ENCODE results near the gene PIP5K1B.

The PIP5K1B gene

GRCh38 chr9:68895741-68896478, 190.9 kb downstream of the PIP5K1B start:
- no peak overlapping the region for H3K27ac ChIP-seq
- no peak for TF ChIP-seq CTCF (conservative IDR thresholded peaks at IDR 0.05)

- TF ChIP-seq CTCF (conservative IDR thresholded peaks at IDR 0.05), result no peak
- H3K27ac ChIP-seq, result no peak overlapping the region
These were observed 191.4 kb downstream of the PIP5K1B start for GRCh38 chr9:68896486-68896885.

- TF ChIP-seq CTCF (conservative IDR thresholded peaks at IDR 0.05), result no peak
- H3K27ac ChIP-seq, result no peak overlapping the region
These were observed 192.6 kb downstream of the PIP5K1B start for GRCh38 chr9:68897577-68898145.

- no peak for TF ChIP-seq CTCF (conservative IDR thresholded peaks at IDR 0.05)
- H3K27ac ChIP-seq, result no peak overlapping the region
These were observed 193.9 kb downstream of the PIP5K1B start for GRCh38 chr9:68898781-68899439.

GRCh38 chr9:68904454-68904853, 199.4 kb downstream of the PIP5K1B start:
- H3K27ac ChIP-seq, result no peak overlapping the region

GRCh38 chr9:68905129-68905528, 200.1 kb downstream of the PIP5K1B start:
- no peak for TF ChIP-seq CTCF (conservative IDR thresholded peaks at IDR 0.05)
- no peak overlapping the region for H3K27ac ChIP-seq

More at GRCh38 chr9:68904454-68904853, 199.4 kb downstream of the PIP5K1B start:
- no peak for TF ChIP-seq CTCF (conservative IDR thresholded peaks at IDR 0.05)

GRCh38 chr9:68907910-68908309, 202.9 kb downstream of the PIP5K1B start:
- no peak overlapping the region for H3K27ac ChIP-seq
- TF ChIP-seq CTCF (conservative IDR thresholded peaks at IDR 0.05), result no peak
